ENCODE results near the gene SYT2.

GRCh38 chr1:202725526-202725925, 15.3 kb upstream of the SYT2 start:
- TF ChIP-seq CTCF (conservative IDR thresholded peaks at IDR 0.05 in 1 of 2, IDR thresholded peaks at IDR 0.05 in 1 of 2; ENCODE audit: low read depth in 1 of 2, low read length in 2 of 2) (no peak), EZH2 (IDR thresholded peaks at IDR 0.05; ENCODE audit: low read length, missing control alignments) (no peak)
